Karpas-422 (cell line): ENCODE measurements around the gene SORCS2. TPM values are rescaled to one million over a fixed set of nuclear protein-coding genes. Genes with fewer than 3 reads are reported as not detected.

ENCODE experiments used
- DNase-seq: peaks from one replicate; pipeline ENCODE4 v3.0.0-alpha.2; 2015
- H2AFZ ChIP-seq: fragments of 200-600 bp; sonication (generic); 2 replicates; pipeline ENCODE4 v1.6.1; 2014; ENCODE audit warnings: antibody characterized with exemption, low read length, mixed read lengths
- H3K27ac ChIP-seq: fragments of 200-600 bp; sonication (generic); 2 replicates; pipeline ENCODE4 v1.5.1; 2014; ENCODE audit warnings: mild to moderate bottlenecking, low read length, moderate library complexity
- H3K27me3 ChIP-seq: fragments of 200-600 bp; sonication (generic); 2 replicates; pipeline ENCODE4 v1.6.1; 2014; ENCODE audit warnings: low read length, mixed read lengths
- H3K36me3 ChIP-seq: fragments of 200-600 bp; sonication (generic); 2 replicates; pipeline ENCODE4 v1.6.1; 2014; ENCODE audit warnings: low read length, mixed read lengths; ENCODE audit not compliant: insufficient read depth
- H3K4me1 ChIP-seq: fragments of 200-600 bp; sonication (generic); 2 replicates; pipeline ENCODE4 v1.6.1; 2014; ENCODE audit warnings: mild to moderate bottlenecking, low read length, mixed read lengths
- H3K4me2 ChIP-seq: fragments of 200-600 bp; sonication (generic); 2 replicates; pipeline ENCODE4 v1.6.1; 2014; ENCODE audit warnings: low read length, low read depth, mild to moderate bottlenecking; ENCODE audit not compliant: poor library complexity, severe bottlenecking
- H3K4me3 ChIP-seq: fragments of 200-600 bp; sonication (generic); 2 replicates; pipeline ENCODE4 v1.5.1; 2014; ENCODE audit warnings: mild to moderate bottlenecking, antibody characterized with exemption, low read length, mixed read lengths
- H3K79me2 ChIP-seq: fragments of 200-600 bp; sonication (generic); 2 replicates; pipeline ENCODE4 v1.6.1; 2014; ENCODE audit warnings: mild to moderate bottlenecking, low read length, mixed read lengths
- H3K9ac ChIP-seq: fragments of 200-600 bp; sonication (generic); 2 replicates; pipeline ENCODE4 v1.6.0; 2014; ENCODE audit warnings: low read length
- H3K9me2 ChIP-seq: fragments of 200-600 bp; sonication (generic), shearing (Covaris generic); replicated peaks from 2 replicates; pipeline ENCODE4 v1.6.0; 2014; ENCODE audit warnings: mild to moderate bottlenecking, low read length, moderate library complexity; ENCODE audit not compliant: insufficient read depth
- H3K9me3 ChIP-seq: fragments of 300-700, 200-600 bp; sonication (generic); 2 replicates; pipeline ENCODE4 v1.6.1; 2014; ENCODE audit warnings: low read length, mixed read lengths
- H4K20me1 ChIP-seq: fragments of 200-600 bp; sonication (generic); 2 replicates; pipeline ENCODE4 v1.6.1; 2014; ENCODE audit warnings: mild to moderate bottlenecking, antibody characterized with exemption, low read length, low read depth; ENCODE audit not compliant: insufficient read depth
- total RNA-seq: library from RNA; depleted of rRNA; stranded (reverse); fragments of >200 nt; shearing (Covaris generic); gene quantifications from 2 replicates; pipeline ENCODE4 v1.2.3, GENCODE V29; 2014; ENCODE audit warnings: low replicate concordance

The SORCS2 gene
- total RNA-seq, 1 experiment from 2014 or later = not detected

- Histone ChIP-seq H3K9me2 (no peaks in the 10 kb centered on the region), H3K4me1 (no peaks in the 10 kb centered on the region)
- no peak for DNase-seq
Measured at GRCh38 chr4:7466904-7467303, 274.6 kb downstream of the SORCS2 start.

GRCh38 chr4:7467471-7467870, 275.1 kb downstream of the SORCS2 start:
- Histone ChIP-seq H3K9me3 (no peaks in the 10 kb centered on the region), H2AFZ (no peak overlapping the region), H3K9ac (no peak overlapping the region), H3K4me3 (no peak overlapping the region), H3K27me3 (no peaks in the 10 kb centered on the region), H3K9me2 (no peaks in the 10 kb centered on the region), H3K79me2 (no peaks in the 10 kb centered on the region), H3K36me3 (no peaks in the 10 kb centered on the region), H4K20me1 (no peaks in the 10 kb centered on the region), H3K27ac (no peak overlapping the region), H3K4me1 (no peaks in the 10 kb centered on the region), H3K4me2 (no peak overlapping the region)
- DNase-seq = no peak

More at GRCh38 chr4:7466904-7467303, 274.6 kb downstream of the SORCS2 start:
- no peak overlapping the region for H3K4me2 ChIP-seq
- no peak overlapping the region for H3K9ac ChIP-seq
- H3K27me3 ChIP-seq = no peaks in the 10 kb centered on the region
- no peaks in the 10 kb centered on the region for H4K20me1 ChIP-seq
- H3K9me3 ChIP-seq = no peaks in the 10 kb centered on the region
- no peaks in the 10 kb centered on the region for H3K79me2 ChIP-seq
- H3K36me3 ChIP-seq = no peaks in the 10 kb centered on the region
- H3K27ac ChIP-seq = no peak overlapping the region
- no peak overlapping the region for H2AFZ ChIP-seq
- no peak overlapping the region for H3K4me3 ChIP-seq

GRCh38 chr4:7469023-7469422, 276.7 kb downstream of the SORCS2 start:
- H3K27ac ChIP-seq = no peak overlapping the region
- no peak overlapping the region for H3K4me2 ChIP-seq
- no peaks in the 10 kb centered on the region for H4K20me1 ChIP-seq
- no peaks in the 10 kb centered on the region for H3K9me3 ChIP-seq
- no peak overlapping the region for H3K4me3 ChIP-seq
- no peak for DNase-seq
- H3K79me2 ChIP-seq = no peaks in the 10 kb centered on the region
- H3K36me3 ChIP-seq = no peaks in the 10 kb centered on the region
- H3K4me1 ChIP-seq = no peaks in the 10 kb centered on the region
- no peaks in the 10 kb centered on the region for H3K27me3 ChIP-seq
- H3K9ac ChIP-seq = no peak overlapping the region
- no peak overlapping the region for H2AFZ ChIP-seq
- no peaks in the 10 kb centered on the region for H3K9me2 ChIP-seq

GRCh38 chr4:7470111-7470510, 277.8 kb downstream of the SORCS2 start:
- no peaks in the 10 kb centered on the region for H4K20me1 ChIP-seq
- no peaks in the 10 kb centered on the region for H3K9me2 ChIP-seq
- no peak overlapping the region for H3K9ac ChIP-seq
- no peak overlapping the region for H3K4me2 ChIP-seq
- H3K27me3 ChIP-seq = no peaks in the 10 kb centered on the region
- no peaks in the 10 kb centered on the region for H3K36me3 ChIP-seq
- H3K27ac ChIP-seq = no peak overlapping the region
- no peak for DNase-seq
- H3K9me3 ChIP-seq = no peaks in the 10 kb centered on the region
- no peak overlapping the region for H2AFZ ChIP-seq
- no peaks in the 10 kb centered on the region for H3K79me2 ChIP-seq
- H3K4me3 ChIP-seq = no peak overlapping the region
- H3K4me1 ChIP-seq = no peaks in the 10 kb centered on the region

GRCh38 chr4:7470522-7471128, 278.3 kb downstream of the SORCS2 start:
- H3K9ac ChIP-seq = no peak overlapping the region
- H3K27me3 ChIP-seq = no peaks in the 10 kb centered on the region
- H3K9me2 ChIP-seq = no peaks in the 10 kb centered on the region
- H3K79me2 ChIP-seq = no peaks in the 10 kb centered on the region
- no peaks in the 10 kb centered on the region for H3K9me3 ChIP-seq
- H3K36me3 ChIP-seq = no peaks in the 10 kb centered on the region
- H3K4me3 ChIP-seq = no peak overlapping the region
- no peak for DNase-seq
- no peak overlapping the region for H3K27ac ChIP-seq
- no peaks in the 10 kb centered on the region for H3K4me1 ChIP-seq
- H4K20me1 ChIP-seq = no peaks in the 10 kb centered on the region
- H2AFZ ChIP-seq = no peak overlapping the region
- no peak overlapping the region for H3K4me2 ChIP-seq

- no peaks in the 10 kb centered on the region for H4K20me1 ChIP-seq
- no peak overlapping the region for H3K4me3 ChIP-seq
- H3K9me3 ChIP-seq = no peaks in the 10 kb centered on the region
- H3K4me1 ChIP-seq = no peaks in the 10 kb centered on the region
- H3K27ac ChIP-seq = no peak overlapping the region
- no peaks in the 10 kb centered on the region for H3K9me2 ChIP-seq
- H3K4me2 ChIP-seq = no peak overlapping the region
- H3K9ac ChIP-seq = no peak overlapping the region
- H3K27me3 ChIP-seq = no peaks in the 10 kb centered on the region
- H3K79me2 ChIP-seq = no peaks in the 10 kb centered on the region
- DNase-seq = no peak
- no peaks in the 10 kb centered on the region for H3K36me3 ChIP-seq
- H2AFZ ChIP-seq = no peak overlapping the region
Measured at GRCh38 chr4:7472442-7473013, 280.2 kb downstream of the SORCS2 start.

- no peaks in the 10 kb centered on the region for H3K9me3 ChIP-seq
- H3K9ac ChIP-seq = no peak overlapping the region
- H4K20me1 ChIP-seq = no peaks in the 10 kb centered on the region
- H3K4me1 ChIP-seq = no peaks in the 10 kb centered on the region
- no peak overlapping the region for H3K4me2 ChIP-seq
- H3K36me3 ChIP-seq = no peaks in the 10 kb centered on the region
- no peak overlapping the region for H2AFZ ChIP-seq
- H3K27ac ChIP-seq = no peak overlapping the region
- DNase-seq = no peak
- no peaks in the 10 kb centered on the region for H3K27me3 ChIP-seq
- no peaks in the 10 kb centered on the region for H3K9me2 ChIP-seq
- no peaks in the 10 kb centered on the region for H3K79me2 ChIP-seq
- H3K4me3 ChIP-seq = no peak overlapping the region
Measured at GRCh38 chr4:7473081-7473480, 280.7 kb downstream of the SORCS2 start.

- H3K36me3 ChIP-seq = no peaks in the 10 kb centered on the region
- H3K4me3 ChIP-seq = no peak overlapping the region
Measured at GRCh38 chr4:7474320-7474719, 282.0 kb downstream of the SORCS2 start.

More at GRCh38 chr4:7474320-7474719, 282.0 kb downstream of the SORCS2 start:
- Histone ChIP-seq H3K4me2 (no peak overlapping the region), H3K27me3 (no peaks in the 10 kb centered on the region), H3K4me1 (no peaks in the 10 kb centered on the region), H4K20me1 (no peaks in the 10 kb centered on the region), H3K27ac (no peak overlapping the region), H3K9ac (no peak overlapping the region), H3K9me2 (no peaks in the 10 kb centered on the region), H2AFZ (no peak overlapping the region), H3K9me3 (no peaks in the 10 kb centered on the region), H3K79me2 (no peaks in the 10 kb centered on the region)
- DNase-seq = no peak
